M059J (cell line): ENCODE measurements around the gene AP3D1. TPM values are rescaled to one million over a fixed set of nuclear protein-coding genes. Genes with fewer than 3 reads are reported as not detected.

Experiments used
- DNase-seq: peaks from one replicate; pipeline ENCODE4 v3.0.0-alpha.2; 2012; ENCODE audit warnings: low read depth
- total RNA-seq: library from RNA; depleted of rRNA; stranded (reverse); fragments of >200 nt; shearing (Covaris generic); gene quantifications from 2 replicates; pipeline ENCODE4 v1.2.3, GENCODE V29; 2014

Gene AP3D1
- total RNA-seq, 1 experiment from 2014 or later, result 93.3 TPM

GRCh38 chr19:2181633-2181997, 30.2 kb upstream of the AP3D1 start:
- DNase-seq, result no peak

GRCh38 chr19:2180881-2181632, 29.7 kb upstream of the AP3D1 start:
- no peak for DNase-seq

GRCh38 chr19:2180114-2180513, 28.7 kb upstream of the AP3D1 start:
- DNase-seq, result no peak

- no peak for DNase-seq
These were observed 27.7 kb upstream of the AP3D1 start for GRCh38 chr19:2179095-2179494.

GRCh38 chr19:2176337-2176994, 25.1 kb upstream of the AP3D1 start:
- DNase-seq, result no peak

- no peak for DNase-seq
These were observed 24.4 kb upstream of the AP3D1 start for GRCh38 chr19:2175742-2176141.

GRCh38 chr19:2173767-2174577, 22.6 kb upstream of the AP3D1 start:
- DNase-seq, result no peak

GRCh38 chr19:2173388-2173766, 22.0 kb upstream of the AP3D1 start:
- DNase-seq, result no peak

GRCh38 chr19:2171349-2172145, 20.2 kb upstream of the AP3D1 start:
- no peak for DNase-seq

GRCh38 chr19:2170987-2171348, 19.6 kb upstream of the AP3D1 start:
- DNase-seq, result no peak

GRCh38 chr19:2170219-2170618, 18.9 kb upstream of the AP3D1 start:
- no peak for DNase-seq

GRCh38 chr19:2168619-2169424, 17.5 kb upstream of the AP3D1 start:
- peak; percentile 100 for DNase-seq

GRCh38 chr19:2167896-2168618, 16.7 kb upstream of the AP3D1 start:
- peak; percentile 78 for DNase-seq

GRCh38 chr19:2166741-2167738, 15.7 kb upstream of the AP3D1 start:
- DNase-seq, result peak; percentile 91

- DNase-seq, result peak; percentile 33
These were observed 12.9 kb upstream of the AP3D1 start for GRCh38 chr19:2164020-2164998.

- DNase-seq, result no peak
These were observed 9.0 kb upstream of the AP3D1 start for GRCh38 chr19:2160379-2160778.

GRCh38 chr19:2157452-2157851, 6.1 kb upstream of the AP3D1 start:
- DNase-seq, result no peak

- DNase-seq, result peak; percentile 96
These were observed 3.3 kb upstream of the AP3D1 start for GRCh38 chr19:2154587-2155075.
